Stimulated activated CD4-positive, alpha-beta T cell treated with anti-CD3 and anti-CD28 coated beads, TNF-alpha, amount 100 ng/mL, for 4 hours (primary cell): Measurements from ENCODE around the gene B4GALT5.
A peak's percentile ranks its signal among the peaks of the same experiment; 100 is the strongest.
"Not testable (repeated sequence)": the region's sequence is repeated elsewhere in the genome, so short reads cannot be mapped to it uniquely, and the experiment has no call there.

Experiments used
- DNase-seq, 3 experiments: peaks; one replicate each; pipeline ENCODE4 v3.0.0-alpha.2; 2020; ENCODE audit warnings: low read depth in 3 of 3

B4GALT5 gene

DNA sequence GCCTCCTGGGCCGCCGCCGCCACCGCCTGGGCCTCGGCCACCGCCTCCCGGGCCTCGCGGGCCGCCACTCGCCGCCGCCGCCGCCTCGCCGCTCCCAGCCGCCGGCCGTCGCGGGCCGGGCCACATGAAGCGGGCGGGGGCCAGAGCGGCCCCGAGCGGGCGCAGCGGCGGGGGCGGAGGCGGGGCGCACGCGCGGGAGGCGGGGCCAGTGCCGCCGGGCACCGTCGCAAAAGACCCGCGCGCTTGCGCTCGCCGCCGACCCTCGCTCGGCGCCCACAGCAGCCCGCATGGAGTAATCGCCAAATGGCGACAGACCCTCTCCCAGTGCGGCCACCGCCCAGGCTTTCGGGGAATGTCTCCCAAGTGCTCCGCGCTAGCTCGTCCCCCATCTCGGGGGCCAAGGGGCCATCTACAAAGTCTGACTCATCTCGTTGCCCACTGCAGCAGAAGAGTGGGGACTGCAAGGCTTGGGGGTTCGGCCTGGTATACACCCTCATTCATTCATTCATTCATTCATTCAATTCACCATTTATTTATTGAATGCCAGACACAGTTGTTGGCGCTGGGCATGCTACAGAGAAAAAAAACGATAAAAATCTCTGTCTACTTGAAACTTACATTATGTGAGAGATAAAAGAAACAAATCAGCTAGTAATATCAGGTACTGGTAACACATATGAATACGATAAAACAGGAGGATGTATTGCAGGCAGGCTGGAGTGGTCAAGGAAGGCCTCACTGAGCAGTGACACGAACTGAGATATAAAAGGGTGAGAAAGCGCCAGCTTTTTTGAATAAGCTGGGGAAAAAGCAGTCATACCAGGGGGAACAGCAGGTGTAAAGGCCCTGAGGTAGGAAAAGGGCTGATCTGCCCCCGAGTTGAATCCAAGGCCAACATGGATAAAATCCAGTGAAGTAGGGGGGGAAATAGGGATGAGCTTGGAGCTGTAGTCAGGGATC, at the start of gene B4GALT5:
TSS of gene B4GALT5 (minus strand) at position 126 of the 960 bp plus-strand sequence. CDS start 188 bp downstream, outside the sequence.
- DNase-seq: peak; percentile 30 to 64 (median 41)

DNA sequence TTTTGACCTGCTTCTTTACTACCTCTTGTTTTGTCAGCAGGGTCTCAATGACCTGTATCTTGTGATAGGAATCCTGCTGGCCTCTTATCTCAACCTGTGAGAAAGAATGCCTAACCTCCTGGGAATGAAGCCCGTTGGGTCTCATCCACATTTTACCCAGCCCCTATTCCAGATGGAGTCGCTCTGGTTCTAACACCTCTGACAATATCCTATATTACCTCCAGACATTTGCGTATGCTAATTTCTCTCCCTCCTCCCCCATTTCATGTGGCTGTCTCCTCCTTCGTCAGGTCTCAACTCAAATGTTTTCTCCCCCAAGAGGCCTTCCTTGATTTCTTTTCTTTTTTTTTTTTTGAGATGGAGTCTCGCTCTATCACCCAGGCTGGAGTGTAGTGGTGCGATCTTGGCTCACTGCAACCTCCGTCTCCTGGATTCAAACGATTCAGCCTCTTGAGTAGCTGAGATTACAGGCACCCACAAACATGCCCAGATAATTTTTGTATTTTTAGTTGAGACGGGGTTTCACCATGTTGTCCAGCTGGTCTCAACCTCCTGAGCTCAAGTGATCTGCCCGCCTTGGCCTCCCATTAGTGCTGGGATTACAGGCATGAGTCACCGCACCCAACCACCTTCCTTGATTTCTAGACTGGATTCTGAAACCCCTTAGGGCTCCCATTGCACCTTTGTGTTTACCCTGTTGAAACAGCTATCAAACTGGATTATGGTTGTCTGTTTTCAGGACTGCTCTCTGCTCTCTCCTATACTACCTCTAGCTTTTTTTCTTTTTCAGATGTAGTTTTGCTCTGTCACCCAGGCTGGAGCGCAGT, 49.5 kb upstream of the B4GALT5 start:
- no peak for DNase-seq

DNA sequence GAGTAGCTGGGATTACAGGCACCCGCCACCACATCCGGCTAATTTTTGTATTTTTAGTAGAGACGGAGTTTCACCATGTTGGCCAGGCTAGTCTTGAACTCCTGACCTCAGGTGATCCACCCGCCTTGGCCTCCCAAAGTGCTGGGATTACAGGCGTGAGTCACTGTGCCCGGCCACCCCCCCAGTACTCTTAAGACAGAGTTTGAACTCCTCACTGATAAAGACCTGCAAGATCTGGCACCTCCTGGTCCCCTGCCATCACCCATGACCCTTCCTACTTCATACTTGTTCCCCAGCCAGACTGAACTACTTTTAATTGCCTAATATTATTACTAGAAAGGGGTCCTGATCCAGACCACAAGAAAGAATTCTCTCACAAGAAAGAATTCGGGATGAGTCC, 48.2 kb upstream of the B4GALT5 start:
- DNase-seq: not testable (repeated sequence)

DNA sequence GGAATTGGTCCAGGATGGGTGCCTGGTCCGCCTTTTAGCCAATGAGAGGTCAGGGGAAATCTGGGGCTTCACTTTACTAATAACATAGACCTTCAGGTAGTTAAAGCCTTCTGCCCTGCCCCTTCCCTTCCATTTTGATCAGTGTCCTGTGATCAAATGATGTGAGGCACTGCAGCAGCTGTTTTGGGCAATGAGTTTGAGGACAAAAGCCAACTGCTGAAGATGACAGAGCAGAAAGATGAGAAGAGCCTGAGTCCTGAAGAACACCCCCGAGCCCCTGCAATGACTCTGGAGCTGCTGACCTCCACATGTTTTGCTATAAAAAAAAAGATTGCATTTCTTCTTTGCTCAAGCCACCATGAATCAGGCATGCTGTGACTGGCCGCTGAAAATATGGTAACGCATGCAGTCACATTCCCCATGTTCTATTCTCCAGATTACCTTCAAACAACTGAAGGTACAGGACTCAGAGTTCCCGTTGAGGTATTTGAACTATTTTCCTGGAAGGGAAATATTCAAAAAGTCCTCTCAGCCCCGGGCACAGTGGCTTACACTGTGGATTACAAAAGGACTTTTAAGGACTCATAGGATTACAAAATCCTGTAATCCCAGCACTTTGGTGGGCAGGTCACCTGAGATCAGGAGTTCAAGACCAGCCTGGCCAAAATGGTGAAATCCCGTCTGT, 45.7 kb upstream of the B4GALT5 start:
- no peak for DNase-seq

DNA sequence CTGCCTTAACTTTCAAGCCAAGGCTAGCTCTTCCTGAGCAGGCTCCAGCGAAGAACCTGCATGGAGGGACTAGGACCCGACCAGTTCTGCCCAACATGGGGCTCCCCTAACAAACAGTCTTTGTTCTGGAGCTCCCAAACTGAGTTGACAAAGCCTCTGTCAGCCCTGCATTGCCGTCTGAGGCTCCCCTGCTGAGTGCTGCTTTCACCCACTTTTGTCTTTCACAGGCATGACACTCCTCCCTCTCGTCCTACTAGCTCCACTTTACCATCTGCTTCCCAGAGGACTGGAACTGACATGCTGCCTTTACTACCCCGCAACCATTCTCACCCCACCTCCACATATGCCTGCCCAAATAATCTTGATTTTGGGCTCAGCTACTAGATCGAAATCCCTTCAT, 45.1 kb upstream of the B4GALT5 start:
- DNase-seq: no peak

- DNase-seq: no peak
Observed at GRCh38 chr20:49757597-49757996, 43.9 kb upstream of the B4GALT5 start.

DNA sequence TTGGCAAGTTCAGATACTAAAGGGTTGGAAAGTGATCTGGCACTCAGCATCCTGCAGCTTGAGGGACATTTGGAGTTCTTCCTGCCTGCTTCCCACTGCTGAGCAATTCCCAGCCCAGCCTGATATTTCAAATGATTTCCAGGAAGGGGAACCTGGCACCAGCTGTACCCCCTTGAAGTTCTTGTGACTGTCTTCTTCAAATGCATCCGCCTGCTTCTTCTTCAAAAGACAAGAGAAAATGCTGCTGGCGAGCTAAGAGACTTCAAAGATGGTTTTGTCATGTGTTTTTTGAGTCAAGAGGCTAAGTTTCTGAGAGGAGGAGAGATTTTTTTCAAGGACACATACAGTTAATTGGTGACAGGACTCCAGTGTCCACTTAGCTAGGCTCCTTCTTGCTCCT, 42.6 kb upstream of the B4GALT5 start:
- DNase-seq: no peak

- DNase-seq: no peak
Observed at GRCh38 chr20:49754596-49754995, 40.9 kb upstream of the B4GALT5 start.

- no peak for DNase-seq
Observed at GRCh38 chr20:49753133-49753532, 39.5 kb upstream of the B4GALT5 start.

GRCh38 chr20:49752201-49752903, 38.7 kb upstream of the B4GALT5 start:
- DNase-seq: no peak

DNA sequence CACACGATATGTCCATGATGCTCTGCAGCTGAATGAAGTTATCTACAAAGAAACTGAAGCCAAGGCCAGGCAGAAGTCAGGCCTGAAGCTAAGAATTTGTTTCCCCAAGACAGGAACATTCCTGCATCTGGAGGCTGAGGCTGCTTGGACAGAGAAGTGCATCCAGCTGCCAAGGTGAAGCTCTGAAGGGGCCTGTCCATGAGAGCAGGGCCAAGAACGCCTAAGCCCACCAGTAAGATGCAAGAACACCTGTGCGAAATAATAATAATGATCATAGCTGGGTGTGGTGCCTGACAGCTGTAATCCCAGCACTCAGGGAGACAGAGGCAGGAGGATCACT, 37.7 kb upstream of the B4GALT5 start:
- DNase-seq: no peak

GRCh38 chr20:49750611-49751396, 37.1 kb upstream of the B4GALT5 start:
- DNase-seq: no peak

DNA sequence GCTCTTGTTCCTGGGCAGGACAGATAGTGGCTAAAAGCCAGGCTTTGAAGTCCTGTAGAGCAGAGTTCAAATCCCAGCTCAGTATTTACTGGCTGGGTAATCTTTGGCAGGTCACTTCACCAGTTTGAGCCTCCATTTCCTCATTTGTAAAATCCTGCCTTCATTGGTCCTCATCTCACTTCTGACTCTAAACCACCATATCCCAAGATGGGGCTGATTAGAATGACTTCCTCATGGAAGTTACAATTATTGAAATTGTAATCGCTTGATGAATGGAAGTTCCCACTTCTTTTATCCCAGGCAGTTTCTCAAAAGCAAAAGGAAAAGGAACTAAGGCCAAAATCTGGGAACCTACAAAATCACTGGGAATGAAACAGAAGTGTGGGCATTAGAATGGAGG, 35.9 kb upstream of the B4GALT5 start:
- no peak for DNase-seq

- no peak for DNase-seq
Observed at GRCh38 chr20:49748525-49748838, 34.8 kb upstream of the B4GALT5 start.

DNA sequence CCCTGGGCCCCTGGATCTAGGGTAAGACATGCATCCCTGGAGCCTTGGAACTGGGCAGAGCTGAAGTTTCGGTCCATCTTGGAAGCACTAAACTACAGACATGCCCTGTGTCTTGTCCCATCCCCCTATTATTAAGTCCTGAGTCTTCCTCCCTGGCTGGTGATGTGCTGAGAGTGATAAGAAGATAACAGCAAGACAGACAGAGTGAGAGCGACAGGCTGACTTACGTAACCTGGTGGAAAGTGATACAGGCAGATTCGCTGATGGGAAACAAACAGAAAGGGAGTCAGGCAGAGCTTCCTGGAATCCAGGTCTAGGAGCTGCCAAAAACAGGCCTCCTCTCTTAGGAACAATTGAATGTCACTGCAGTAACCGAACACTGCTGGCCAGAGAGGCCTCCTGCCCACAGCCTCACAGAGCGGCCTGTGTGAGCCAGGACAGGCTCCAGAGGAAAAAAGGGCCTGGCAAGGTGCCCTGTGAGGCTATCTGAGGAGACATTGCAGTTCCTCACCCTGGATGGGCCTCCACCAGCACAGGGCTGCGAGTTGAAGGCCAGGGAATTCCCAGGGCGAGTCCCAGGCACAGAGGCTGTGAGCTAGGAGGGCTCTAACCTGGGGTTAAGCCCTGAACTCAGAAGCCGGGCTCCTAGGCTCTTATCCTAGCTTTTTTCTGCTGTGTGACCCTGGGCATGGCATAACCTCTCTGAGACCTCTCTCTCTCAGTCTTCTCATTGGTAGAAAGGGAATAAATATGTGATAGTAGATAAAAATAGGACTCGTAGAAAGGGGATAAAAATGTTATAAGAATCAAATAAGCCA, 34.2 kb upstream of the B4GALT5 start:
- DNase-seq: no peak

- DNase-seq: no peak
Observed at GRCh38 chr20:49742948-49743347, 29.3 kb upstream of the B4GALT5 start.

- no peak for DNase-seq
Observed at GRCh38 chr20:49741977-49742376, 28.3 kb upstream of the B4GALT5 start.

DNA sequence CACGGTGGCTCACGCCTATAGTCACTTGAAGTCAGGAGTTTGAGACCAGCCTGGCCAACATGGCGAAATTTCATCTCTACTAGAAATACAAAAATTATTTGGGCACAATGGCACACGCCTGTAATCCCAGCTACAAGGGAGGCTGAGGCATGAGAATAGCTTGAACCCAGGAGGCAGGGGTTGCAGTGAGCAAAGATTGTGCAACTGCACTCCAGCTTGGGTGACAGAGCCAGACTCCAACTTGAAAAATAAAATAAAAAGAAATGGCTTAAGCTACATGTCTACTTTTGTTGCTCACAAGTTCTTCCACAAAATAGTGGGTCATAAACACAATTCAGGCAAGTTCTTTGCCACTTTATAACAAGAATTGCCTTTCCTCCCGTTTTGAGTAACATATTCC, 27.1 kb upstream of the B4GALT5 start:
- no peak for DNase-seq

DNA sequence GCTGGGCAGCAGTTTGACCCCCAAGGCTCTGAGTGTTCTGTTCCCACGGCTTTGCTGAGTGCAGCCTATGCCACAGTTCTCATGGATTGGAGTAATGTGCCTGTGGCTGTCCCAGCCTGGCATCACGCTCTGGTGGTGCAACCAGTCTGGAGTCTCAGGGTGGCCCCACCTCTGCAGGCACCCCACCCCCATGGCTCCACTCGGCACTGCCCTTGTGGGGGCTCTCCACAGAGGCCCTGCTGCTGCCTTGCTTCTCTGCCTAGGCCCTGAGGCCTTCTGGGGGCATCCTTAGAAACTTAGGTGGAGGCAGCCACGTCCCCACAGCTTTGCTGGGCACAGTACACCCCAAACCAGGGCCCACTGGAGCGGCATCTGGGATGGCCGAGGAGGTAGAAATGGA, 25.4 kb upstream of the B4GALT5 start:
- DNase-seq: no peak

DNA sequence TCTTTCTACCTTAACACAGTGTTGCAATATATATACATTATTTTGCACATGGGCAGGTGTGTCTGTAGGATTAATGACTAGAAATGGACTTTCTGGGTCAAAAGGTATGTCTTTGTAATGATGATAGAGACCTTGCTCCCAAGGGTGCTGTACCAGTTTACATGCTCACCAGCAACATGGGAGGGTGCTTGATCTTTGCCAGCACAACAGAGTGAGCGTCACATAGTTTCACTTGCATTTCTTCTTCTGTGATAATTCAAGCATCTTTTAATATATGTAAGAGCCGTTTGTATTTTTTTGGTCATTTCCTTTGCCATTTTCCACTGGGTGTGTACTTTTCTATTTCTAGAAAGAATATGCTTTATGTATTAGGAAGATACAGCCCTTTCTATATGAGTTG, 23.6 kb upstream of the B4GALT5 start:
- no peak for DNase-seq
